Measurements from ENCODE around the gene UBE2G1. TPM values are rescaled to one million over a fixed set of nuclear protein-coding genes. Genes with fewer than 3 reads are reported as not detected.

UBE2G1 gene
- total RNA-seq, 1 donor = 39.3 TPM

DNA sequence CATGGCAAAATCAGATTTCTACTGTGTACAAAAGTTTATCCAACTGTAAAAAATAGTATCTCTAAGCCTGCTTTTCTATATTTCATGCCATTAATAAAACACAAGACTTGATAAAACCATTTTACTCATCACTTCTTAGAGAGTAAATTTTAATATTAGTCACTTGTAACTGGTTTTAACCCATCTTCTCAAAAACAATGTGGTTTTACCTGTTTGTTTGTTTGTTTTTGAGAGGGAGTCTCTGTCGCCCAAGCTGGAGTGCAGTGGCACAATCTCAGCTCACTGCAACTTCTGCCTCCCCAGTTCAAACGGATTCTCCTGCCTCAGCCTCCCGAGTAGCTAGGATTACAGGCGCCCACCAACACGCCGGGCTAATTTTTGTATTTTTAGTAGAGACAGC is 32.1 kb downstream of the UBE2G1 start:
- TF ChIP-seq, protein P1, sequence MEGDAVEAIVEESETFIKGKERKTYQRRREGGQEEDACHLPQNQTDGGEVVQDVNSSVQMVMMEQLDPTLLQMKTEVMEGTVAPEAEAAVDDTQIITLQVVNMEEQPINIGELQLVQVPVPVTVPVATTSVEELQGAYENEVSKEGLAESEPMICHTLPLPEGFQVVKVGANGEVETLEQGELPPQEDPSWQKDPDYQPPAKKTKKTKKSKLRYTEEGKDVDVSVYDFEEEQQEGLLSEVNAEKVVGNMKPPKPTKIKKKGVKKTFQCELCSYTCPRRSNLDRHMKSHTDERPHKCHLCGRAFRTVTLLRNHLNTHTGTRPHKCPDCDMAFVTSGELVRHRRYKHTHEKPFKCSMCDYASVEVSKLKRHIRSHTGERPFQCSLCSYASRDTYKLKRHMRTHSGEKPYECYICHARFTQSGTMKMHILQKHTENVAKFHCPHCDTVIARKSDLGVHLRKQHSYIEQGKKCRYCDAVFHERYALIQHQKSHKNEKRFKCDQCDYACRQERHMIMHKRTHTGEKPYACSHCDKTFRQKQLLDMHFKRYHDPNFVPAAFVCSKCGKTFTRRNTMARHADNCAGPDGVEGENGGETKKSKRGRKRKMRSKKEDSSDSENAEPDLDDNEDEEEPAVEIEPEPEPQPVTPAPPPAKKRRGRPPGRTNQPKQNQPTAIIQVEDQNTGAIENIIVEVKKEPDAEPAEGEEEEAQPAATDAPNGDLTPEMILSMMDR (IDR thresholded peaks at IDR 0.05; ENCODE audit: insufficient read depth, low read length) = no peak
- DNase-seq (ENCODE audit: low read depth) = no peak
- H3K4me3 ChIP-seq (ENCODE audit: low read depth, low read length) = no peak overlapping the region

DNA sequence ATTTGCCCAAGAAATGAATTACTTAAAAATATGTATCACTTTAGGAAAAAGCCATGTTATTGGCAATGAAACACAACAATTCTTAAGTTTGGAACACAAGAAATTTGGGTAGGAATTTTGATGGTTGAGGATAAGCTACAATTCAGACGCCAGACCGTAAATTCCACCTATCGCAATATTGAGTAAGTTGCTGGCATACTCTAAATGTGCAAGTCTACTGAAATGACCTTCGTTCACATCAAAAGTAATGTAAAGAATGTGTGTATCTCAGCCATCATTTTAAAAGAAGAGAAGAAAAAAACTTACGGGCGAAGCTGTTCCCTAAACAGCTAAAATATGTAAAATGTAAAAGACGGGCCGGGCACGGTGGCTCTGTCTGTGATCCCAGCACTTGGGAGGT is 33.4 kb downstream of the UBE2G1 start:
- H3K4me3 ChIP-seq (ENCODE audit: low read depth, low read length) = no peak overlapping the region
- no peak for DNase-seq (ENCODE audit: low read depth)
- TF ChIP-seq, protein P1 (IDR thresholded peaks at IDR 0.05; ENCODE audit: insufficient read depth, low read length) = no peak

DNA sequence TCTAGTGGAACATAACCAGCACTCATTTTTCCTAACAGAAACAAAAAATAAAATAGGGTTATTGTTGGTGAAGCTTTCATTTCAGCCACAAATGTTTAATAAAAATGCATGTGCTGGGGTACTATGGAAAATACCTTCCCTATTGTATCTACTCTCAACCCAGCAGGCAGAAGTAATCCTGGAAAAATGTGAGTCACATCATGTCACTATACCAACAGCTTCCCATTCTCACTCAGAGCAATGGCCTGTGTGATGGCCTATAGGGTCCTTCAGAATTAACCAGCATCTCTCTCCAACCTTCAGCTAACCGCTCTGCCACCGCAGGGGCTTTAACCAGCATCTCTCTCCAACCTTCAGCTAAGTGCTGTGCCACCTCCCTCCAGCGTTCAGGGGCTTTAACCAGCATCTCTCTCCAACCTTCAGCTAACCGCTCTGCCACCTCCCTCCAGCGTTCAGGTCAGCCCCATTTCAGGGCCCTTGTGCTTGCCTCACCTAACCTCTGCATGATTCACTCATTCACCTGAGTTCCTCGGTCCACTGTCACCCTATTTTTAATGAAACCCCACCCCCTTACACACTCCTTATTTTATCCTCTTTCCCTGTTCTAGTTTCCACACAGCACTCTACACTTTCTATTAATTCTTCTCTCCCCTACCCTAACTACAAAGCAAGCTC is 34.0 kb downstream of the UBE2G1 start:
- no peak overlapping the region for H3K4me3 ChIP-seq (ENCODE audit: low read depth, low read length)
- DNase-seq (ENCODE audit: low read depth) = no peak
- TF ChIP-seq, protein P1 (IDR thresholded peaks at IDR 0.05; ENCODE audit: insufficient read depth, low read length) = no peak

DNA sequence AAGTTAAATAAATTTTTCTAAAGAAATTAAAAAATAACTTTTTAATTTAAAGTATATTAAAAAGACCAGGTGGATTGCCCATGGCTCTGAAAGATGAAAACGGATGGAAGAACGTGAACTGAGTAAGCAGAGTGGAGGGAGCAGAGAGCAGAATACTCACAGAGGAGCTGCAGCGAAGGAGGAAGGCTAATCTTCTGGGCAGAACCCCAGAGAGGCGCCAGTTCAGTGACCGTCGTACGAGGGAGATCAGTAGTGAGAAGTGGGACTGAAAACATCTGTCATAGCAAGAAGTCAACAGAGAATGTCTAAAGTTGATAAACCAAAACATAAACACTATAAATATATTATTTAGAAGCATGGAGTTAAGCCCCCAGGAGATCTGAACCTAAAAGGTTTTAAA is 34.9 kb downstream of the UBE2G1 start:
- no peak for DNase-seq (ENCODE audit: low read depth)
- no peak overlapping the region for H3K4me3 ChIP-seq (ENCODE audit: low read depth, low read length)
- TF ChIP-seq, protein P1 (IDR thresholded peaks at IDR 0.05; ENCODE audit: insufficient read depth, low read length) = no peak

DNA sequence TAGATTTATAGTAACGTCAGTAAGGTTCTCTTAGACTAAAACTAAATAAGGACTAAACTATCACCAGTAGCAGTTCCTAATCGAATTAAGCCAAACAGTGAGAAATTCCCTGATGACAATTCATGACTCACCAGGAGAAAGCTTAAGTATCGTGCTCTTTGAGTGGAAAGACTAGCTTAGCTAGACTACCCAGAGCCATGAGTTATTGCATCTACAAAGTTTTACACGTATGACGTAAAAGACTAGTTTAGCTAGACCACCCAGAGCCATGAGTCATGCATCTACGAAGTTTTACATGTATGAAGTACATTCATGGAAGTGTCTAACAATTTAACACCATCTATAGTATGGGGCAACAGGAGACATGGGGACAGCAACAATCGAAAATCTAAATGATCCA is 36.6 kb downstream of the UBE2G1 start:
- DNase-seq (ENCODE audit: low read depth) = peak; percentile 87
- no peak overlapping the region for H3K4me3 ChIP-seq (ENCODE audit: low read depth, low read length)

DNA sequence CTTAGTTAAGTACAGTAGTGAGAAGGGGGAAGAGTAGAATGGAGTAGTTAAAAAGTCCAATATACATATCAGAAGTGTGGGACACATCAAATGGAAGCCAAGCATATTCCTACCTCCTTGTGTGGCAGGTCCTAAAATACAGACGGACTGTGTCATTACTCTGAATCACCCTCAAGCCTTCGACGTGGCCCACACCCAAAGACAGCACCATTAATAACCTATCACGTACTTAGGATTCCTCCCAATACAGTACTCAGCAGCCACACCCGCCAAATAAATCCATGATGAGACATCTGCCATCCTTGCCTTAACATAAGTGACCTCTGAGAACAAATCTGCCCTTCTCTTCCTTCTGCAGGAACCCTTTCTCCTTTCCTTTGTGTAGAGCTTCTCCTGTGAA is 38.9 kb downstream of the UBE2G1 start:
- no peak overlapping the region for H3K4me3 ChIP-seq (ENCODE audit: low read depth, low read length)
- DNase-seq (ENCODE audit: low read depth) = peak; percentile 80
- TF ChIP-seq, protein P1 (IDR thresholded peaks at IDR 0.05; ENCODE audit: insufficient read depth, low read length) = no peak

More for the DNA sequence above, 36.6 kb downstream of the UBE2G1 start:
- TF ChIP-seq, protein P1 (IDR thresholded peaks at IDR 0.05; ENCODE audit: insufficient read depth, low read length) = no peak

DNA sequence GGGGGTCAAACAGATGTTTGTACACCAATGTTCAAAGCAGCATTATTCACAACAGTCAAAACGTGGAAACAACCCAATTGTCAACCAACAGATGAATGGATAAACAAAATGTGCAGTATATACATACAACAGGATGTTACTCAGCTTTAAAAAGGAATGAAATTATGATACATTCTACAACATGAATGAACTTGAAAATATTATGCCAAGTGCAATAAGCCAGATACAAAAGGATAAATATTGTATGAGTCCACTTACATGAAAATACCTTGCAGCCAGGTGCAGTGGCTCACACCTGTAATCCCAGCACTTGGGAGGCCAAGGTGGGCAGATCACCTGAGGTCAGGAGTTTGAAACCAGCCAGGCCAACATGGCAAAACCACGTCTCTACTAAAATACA is 39.9 kb downstream of the UBE2G1 start:
- DNase-seq (ENCODE audit: low read depth) = no peak
- TF ChIP-seq, protein P1 (IDR thresholded peaks at IDR 0.05; ENCODE audit: insufficient read depth, low read length) = no peak
- no peak overlapping the region for H3K4me3 ChIP-seq (ENCODE audit: low read depth, low read length)

Data from fibroblast of the aortic adventitia (primary cell).